ENCODE data around the gene STX18. TPM values are rescaled to one million over a fixed set of nuclear protein-coding genes. Genes with fewer than 3 reads are reported as not detected.

The STX18 gene
- total RNA-seq, 2 experiments from 2014 or later: 19.5 to 20.0 TPM

- no peaks in the 10 kb centered on the region for H3K9me3 Mint-ChIP-seq
- no peaks in the 10 kb centered on the region for H3K27me3 Mint-ChIP-seq
- peaks cover 3% of the 10 kb centered on the region for H3K4me1 Mint-ChIP-seq (ENCODE audit: low read depth)
- ATAC-seq (no peak), DNase-seq (no peak)
- peaks cover 2% of the 10 kb centered on the region for H3K36me3 Mint-ChIP-seq (ENCODE audit: low read depth)
- no peak for TF ChIP-seq CTCF (IDR thresholded peaks at IDR 0.05)
- no peak overlapping the region for H3K4me3 Mint-ChIP-seq
- intact Hi-C loops (cut with micrococcal nuclease): no loop called here
- POLR2A ChIA-PET: no interaction called here
- CTCF ChIA-PET: no interaction called here
- no peak overlapping the region for H3K27ac Mint-ChIP-seq
Measured at GRCh38 chr4:4437798-4438470, 103.9 kb downstream of the STX18 start.

- no peaks in the 10 kb centered on the region for H3K27me3 Mint-ChIP-seq
- intact Hi-C loops (cut with micrococcal nuclease): no loop called here
- H3K27ac Mint-ChIP-seq: peak overlapping the region; percentile 52
- CTCF ChIA-PET: interaction anchor here (0.9 kb wide), 1 partner anchor 177 kb away, joined by 3 read pairs; no protein-coding TSS in a partner anchor
- H3K4me3 Mint-ChIP-seq: no peak overlapping the region
- ATAC-seq: no peak
- no peak for DNase-seq
- no peak for TF ChIP-seq CTCF (IDR thresholded peaks at IDR 0.05)
- POLR2A ChIA-PET: no interaction called here
- H3K4me1 Mint-ChIP-seq (ENCODE audit: low read depth): peaks cover 3% of the 10 kb centered on the region
- peaks cover 2% of the 10 kb centered on the region for H3K36me3 Mint-ChIP-seq (ENCODE audit: low read depth)
- no peaks in the 10 kb centered on the region for H3K9me3 Mint-ChIP-seq
Measured at GRCh38 chr4:4436244-4436823, 105.5 kb downstream of the STX18 start.

GRCh38 chr4:4433941-4434340 lies 107.9 kb downstream of the STX18 start:
- no peak overlapping the region for H3K27ac Mint-ChIP-seq
- no peaks in the 10 kb centered on the region for H3K9me3 Mint-ChIP-seq
- no peak for TF ChIP-seq CTCF (IDR thresholded peaks at IDR 0.05)
- peaks cover 10% of the 10 kb centered on the region for H3K4me1 Mint-ChIP-seq (ENCODE audit: low read depth)
- DNase-seq (no peak), ATAC-seq (no peak)
- ChIA-PET CTCF (interaction anchor here (0.9 to 3.3 kb wide), 3 partner anchors 49 to 178 kb away, joined by 3 to 13 read pairs (median 5); no protein-coding TSS in a partner anchor), POLR2A (no interaction called here)
- no peaks in the 10 kb centered on the region for H3K27me3 Mint-ChIP-seq
- intact Hi-C loops (cut with micrococcal nuclease): loop anchor here (5.0 kb wide), 1 partner anchor 182 kb away; no protein-coding TSS in a partner anchor
- H3K36me3 Mint-ChIP-seq (ENCODE audit: low read depth): peaks cover 2% of the 10 kb centered on the region
- H3K4me3 Mint-ChIP-seq: no peak overlapping the region

GRCh38 chr4:4432341-4433125 lies 109.3 kb downstream of the STX18 start:
- ChIA-PET CTCF (interaction anchor here (0.6 to 3.4 kb wide), 4 partner anchors 7 to 172 kb away, joined by 3 to 19 read pairs (median 14); no protein-coding TSS in a partner anchor), POLR2A (no interaction called here)
- Mint-ChIP-seq H3K4me1 (ENCODE audit: low read depth) (peaks cover 10% of the 10 kb centered on the region), H3K27ac (no peak overlapping the region), H3K9me3 (no peaks in the 10 kb centered on the region), H3K4me3 (no peak overlapping the region), H3K36me3 (ENCODE audit: low read depth) (no peaks in the 10 kb centered on the region), H3K27me3 (no peaks in the 10 kb centered on the region)
- intact Hi-C loops (cut with micrococcal nuclease): loop anchor here (5.0 kb wide), 1 partner anchor 180 kb away; no protein-coding TSS in a partner anchor
- DNase-seq: no peak
- ATAC-seq: no peak
- no peak for TF ChIP-seq CTCF (IDR thresholded peaks at IDR 0.05)

Data from activated CD8-positive, alpha-beta T cell treated with anti-CD3 and anti-CD28 coated beads for 36 hours (primary cell).